Femur (tissue), 1 donor: ENCODE results near the gene TRAK2.
A peak's percentile ranks its signal among the peaks of the same experiment; 100 is the strongest.
"Not testable (repeated sequence)": the region's sequence is repeated elsewhere in the genome, so short reads cannot be mapped to it uniquely, and the experiment has no call there.

ENCODE experiments used
- DNase-seq: peaks from one replicate; pipeline ENCODE4 v3.0.0-alpha.2; 2017

Gene TRAK2

GRCh38 chr2:201413143-201413542 is 38.1 kb downstream of the TRAK2 start:
- no peak for DNase-seq

- DNase-seq, result no peak
Measured at GRCh38 chr2:201411421-201411820, 39.8 kb downstream of the TRAK2 start.

DNA sequence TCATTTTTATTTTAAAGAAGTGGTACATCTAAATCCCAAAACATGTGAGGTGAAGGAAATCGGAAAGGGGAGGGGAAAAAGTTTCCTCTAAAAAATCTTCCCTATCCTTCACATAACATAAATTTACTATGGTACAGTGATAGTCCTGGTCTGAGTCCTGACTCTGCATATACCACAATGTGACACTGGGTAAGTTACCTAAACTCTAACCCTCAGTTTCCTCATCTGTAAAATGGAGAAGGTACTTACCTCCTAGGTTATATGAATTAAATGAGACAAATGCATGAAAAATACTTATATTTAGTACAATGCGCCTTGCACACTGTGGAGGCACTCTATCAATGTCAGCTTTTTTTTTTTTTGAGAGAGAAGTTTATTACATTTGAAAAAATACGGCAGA is 42.3 kb downstream of the TRAK2 start:
- DNase-seq, result no peak

DNA sequence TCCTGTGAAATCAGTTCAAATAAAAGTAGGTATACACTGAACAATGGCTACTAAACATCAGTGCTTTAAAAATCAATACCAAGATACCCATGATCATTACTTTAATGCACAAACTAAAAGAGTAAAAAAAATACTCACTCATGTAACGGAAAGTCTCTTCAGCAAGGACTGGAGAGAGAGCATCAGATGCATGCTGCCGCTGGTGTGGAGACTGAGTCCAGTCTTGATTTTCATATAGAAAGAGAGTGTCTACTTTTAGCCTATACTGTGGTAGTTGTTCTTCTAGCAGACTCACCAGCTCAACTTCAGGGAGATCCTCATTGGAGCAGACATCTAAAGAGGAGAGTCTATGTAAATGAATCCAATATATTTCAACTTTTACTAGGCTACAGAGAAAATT is 44.0 kb downstream of the TRAK2 start:
- no peak for DNase-seq

DNA sequence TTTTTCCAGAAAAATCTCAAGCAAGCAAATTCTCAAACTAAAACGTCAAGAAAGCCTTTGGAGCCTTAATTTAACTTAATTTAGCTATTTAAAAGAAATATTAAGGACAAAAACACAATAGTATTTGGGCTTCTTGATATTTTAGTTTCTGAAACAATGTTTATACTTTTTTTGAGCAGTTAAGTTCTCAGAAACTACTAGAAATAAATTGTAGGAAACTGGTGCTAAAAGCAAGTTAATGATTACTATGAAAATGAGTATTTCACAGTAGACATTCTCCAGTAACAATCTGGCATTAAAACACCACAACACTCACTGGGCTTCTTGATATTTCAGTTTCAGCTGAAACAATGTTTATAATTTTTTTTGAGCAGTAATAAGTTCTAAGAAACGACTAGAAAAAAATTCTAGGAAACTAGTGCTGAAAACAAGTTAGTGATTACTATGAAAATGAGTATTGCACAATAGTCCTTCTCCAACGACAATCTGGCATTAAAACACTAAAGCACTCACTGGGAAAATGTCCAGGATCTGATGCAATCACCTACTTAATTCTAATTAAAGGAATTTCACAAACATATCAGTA is 45.1 kb downstream of the TRAK2 start:
- no peak for DNase-seq

DNA sequence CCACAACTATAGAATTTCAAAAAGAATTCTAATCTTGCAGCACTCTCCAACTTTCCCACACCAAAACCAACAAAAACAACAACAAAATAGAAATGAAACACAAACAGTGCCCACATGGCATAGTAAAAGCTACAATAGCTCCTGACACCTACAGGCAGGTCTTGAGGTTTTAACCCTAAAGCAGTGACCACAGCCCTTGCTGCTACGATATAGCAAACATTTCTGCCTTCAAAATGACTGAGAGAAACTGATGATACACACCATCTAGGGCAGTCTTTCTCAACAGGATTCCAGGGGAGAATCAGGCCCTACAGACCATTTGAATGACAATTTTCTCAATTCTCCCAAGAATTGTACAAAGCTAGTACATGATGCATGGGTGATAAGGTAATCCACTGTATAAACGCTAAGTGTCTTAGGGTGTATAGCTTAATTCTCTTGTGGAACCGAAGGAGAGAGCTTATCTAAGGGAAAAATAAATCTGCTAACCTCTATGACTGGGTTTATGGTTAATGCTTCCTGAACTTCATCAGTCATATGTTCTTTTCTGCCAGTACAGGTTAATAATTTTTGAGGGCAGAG is 46.5 kb downstream of the TRAK2 start:
- DNase-seq, result no peak

DNA sequence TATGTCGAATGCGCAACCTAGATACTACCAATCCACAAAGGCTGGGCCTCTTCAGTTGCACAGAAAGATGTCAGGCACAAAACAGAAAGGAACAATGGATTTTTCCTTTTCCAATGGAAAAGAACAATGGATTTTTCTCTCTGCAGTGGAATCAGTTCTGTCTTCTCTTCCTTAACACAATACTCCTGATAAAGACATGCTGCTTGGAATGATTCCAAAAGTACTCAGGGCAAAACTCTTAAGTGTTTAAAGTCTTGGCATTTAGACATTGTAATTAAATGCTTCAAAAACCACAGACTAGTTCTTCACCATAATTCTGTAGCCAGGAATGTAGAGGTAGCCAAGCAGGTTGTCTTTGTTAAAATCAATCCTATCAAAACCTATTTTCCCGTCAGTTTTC is 47.4 kb downstream of the TRAK2 start:
- no peak for DNase-seq

DNA sequence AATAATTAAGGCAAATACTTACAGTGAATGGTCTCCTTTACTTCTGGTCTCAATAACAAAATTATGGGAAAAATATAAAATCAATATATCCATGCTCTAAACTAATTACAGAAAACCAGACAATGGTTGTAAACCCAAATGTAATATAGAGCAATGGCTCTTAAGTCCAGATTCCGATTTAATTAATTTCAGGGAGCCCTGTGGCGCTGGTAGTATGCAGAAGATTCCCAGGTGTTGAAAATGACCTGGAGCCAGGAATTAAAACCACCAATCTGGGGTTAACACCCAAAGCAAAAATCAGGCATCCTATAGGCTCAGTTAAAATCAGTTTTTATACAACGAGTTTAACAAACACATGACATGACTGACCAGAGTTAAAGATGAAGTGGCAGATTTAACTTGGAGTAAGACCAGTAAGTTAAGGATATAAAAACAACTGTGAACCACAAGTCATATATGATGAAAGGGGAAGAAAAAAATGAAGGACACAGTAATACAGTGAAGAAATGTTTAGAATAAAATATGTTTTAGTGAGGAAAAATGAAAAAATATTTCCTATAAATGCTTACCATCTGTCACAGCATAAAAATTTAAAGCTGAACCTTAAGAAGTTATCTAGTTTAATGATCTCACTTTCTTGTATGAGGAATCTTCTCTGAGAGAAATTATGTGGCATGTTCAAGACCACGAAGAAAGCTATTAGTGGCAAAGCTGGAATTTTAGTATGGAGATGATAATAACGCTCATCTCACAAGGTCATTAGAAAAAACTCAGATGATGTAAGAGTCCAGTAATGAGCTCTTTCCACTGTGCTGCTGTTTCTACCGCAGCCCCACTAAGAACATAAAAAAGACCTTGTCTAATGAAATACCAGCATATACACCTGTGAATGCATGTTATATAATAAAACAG is 48.4 kb downstream of the TRAK2 start:
- DNase-seq, result no peak

DNA sequence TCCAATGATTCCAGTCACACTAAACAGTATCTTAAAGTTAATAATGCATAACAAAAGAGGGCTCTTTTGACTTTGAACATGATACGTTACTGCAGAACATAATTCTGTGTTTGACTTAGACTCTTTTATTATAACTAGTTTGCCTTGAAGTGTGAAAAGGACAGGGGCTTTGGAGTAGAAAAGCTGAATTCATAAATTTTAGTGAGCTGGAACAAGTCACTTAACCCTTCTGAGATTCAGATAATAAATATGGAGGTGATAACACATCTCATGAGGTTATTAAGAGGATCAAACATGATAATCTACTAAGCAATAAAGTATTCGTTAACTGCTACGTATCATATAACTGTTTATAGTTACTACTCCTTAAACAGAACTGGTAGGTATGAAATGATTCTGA is 49.4 kb downstream of the TRAK2 start:
- no peak for DNase-seq

- no peak for DNase-seq
Measured at GRCh38 chr2:201396595-201396994, 54.7 kb downstream of the TRAK2 start.

DNA sequence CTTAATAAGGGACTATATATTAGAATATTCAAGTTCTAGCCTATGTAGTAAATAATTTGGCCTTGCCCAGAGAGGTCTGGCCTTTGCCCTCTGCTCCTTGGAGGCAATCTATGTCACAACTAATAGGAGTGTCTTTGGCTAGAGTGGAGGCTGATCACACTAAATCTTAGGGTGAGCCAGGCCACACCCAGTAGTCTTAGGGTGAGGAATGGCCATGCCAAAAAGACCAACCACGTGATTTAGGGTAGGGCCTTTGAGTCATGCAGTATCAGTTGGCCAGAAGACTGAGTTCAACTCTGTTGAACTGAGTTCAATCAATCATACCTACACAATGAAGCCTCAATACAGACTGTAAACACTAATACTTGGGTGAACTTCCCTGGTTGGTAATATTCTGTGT is 68.1 kb downstream of the TRAK2 start:
- DNase-seq, result no peak

DNA sequence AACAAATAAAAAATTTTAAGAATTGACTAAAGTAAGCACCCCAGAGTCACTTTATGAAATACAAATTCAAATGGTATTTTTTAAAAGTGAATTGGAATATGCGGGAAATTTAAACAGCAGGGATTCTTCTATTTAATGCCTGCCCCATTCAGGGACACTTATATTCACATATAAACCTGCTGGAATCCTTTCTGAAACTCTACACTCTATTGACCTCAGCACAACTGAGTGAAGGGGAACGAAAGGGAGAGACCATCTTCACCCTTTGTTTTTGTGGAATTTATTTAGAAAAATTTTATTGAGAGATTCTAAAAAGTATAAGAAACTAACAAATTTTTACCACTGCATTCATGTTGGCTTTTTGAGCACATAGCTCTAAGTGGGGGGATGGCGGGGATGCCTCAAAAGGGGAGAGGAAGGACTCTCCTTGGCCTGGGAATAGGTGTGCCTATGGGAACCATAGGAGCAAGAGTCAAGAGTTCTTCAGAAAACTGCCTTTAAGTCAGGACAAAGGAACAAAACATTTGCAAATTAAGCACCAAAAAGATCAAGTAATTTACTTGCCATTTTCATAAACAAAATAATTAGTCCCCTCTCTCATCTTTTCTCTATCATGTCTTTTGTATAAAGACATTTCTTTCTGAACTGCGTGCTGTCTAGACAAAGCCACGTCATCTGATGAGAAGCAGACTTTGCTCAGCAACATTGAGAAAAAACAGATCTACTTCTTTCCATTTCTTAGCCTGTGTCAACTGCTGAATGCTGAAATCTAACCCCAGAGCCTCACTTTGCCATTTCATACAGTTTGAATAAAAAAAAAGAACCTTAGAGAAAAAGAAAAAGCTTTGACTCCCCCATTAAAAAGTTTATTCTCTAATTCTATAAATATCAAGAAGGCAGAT is 72.5 kb downstream of the TRAK2 start:
- DNase-seq, result no peak

- DNase-seq, result no peak
Measured at GRCh38 chr2:201377218-201377617, 74.0 kb downstream of the TRAK2 start.

DNA sequence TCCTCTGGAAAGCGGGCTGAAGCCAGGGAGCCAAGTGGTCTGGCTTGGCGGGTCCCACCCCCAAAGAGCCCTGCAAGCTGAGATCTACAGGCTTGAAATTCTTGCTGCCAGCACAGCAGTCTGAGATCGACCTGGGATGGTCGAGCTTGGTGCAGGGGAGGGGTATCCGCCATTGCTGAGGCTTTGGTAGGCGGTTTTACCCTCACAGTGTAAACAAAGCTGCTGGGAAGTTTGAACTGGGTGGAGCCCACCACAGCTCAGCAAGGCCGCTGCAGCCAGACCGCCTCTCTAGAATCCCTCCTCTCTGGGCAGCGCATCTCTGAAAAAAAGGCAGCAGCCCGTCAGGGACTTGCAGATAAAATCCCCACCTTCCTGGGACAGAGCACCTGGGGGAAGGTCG is 81.5 kb downstream of the TRAK2 start:
- no peak for DNase-seq

DNA sequence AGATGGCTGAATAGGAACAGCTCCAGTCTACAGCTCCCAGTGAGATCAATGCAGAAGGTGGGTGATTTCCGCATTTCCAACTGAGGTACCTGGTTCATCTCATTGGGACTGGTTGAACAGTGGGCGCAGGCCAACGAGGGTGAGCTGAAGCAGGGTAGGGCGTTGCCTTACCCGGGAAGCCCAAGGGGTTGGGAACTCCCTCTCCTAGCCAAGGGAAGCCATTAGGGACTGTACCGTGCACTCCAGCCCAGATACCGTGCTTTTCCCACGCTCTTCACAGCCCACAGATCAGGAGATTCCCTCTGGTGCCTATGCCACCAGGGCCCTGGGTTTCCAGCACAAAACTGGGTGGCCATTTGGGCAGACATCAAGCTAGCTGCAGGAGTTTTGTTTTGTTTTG is 81.9 kb downstream of the TRAK2 start:
- DNase-seq, result not testable (repeated sequence)

GRCh38 chr2:201366146-201366545 is 85.1 kb downstream of the TRAK2 start:
- DNase-seq, result no peak

- no peak for DNase-seq
Measured at GRCh38 chr2:201363857-201364560, 87.2 kb downstream of the TRAK2 start.

GRCh38 chr2:201362396-201362795 is 88.9 kb downstream of the TRAK2 start:
- no peak for DNase-seq

DNA sequence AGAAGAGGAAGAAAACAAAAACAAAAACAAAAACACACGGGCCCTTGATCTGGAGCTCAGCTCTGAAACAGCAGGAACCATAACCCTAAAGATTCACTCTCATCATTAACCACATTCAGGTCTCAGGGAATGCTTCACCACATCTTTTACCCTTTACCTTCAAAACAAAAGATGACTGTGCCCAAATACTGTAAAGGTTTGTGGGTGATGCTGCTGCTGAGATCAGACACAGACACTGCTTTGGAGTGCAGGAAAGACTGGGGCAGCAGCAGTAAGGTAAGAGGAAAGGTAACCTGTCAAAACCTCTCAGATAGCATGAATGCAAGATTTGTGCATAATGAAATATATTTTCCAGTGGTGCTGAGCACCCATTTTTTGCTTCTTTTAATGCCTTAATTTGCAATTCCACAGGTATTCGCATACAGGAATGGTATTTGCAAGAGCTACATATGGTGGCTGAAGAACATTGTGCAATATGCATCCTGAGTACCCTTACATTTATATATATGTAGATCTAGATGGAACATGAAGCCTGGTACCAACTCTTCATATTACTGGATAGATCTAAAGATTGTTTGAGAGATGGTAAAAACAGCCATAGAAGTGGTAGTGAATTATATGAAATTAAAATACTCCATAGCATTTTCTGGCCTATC is 90.1 kb downstream of the TRAK2 start:
- DNase-seq, result no peak

DNA sequence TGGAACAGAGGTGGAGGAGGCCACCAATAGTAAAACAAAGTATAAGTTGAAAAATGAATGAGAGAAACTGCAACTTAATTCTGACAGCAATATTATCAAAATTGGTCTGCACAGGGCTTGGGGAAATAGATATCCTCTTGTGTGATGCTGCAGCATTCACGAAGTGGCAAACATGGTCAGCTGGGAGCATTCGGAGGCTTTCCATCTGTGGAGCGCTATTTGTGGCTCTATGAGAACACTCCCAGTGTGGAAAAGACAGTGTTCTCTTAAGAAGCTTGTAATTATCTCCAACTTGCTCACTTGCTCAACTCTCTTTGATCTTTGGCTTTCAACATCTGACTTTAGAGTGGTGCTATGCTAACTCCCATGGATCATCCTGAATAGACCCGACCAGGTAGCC is 91.0 kb downstream of the TRAK2 start:
- no peak for DNase-seq

DNA sequence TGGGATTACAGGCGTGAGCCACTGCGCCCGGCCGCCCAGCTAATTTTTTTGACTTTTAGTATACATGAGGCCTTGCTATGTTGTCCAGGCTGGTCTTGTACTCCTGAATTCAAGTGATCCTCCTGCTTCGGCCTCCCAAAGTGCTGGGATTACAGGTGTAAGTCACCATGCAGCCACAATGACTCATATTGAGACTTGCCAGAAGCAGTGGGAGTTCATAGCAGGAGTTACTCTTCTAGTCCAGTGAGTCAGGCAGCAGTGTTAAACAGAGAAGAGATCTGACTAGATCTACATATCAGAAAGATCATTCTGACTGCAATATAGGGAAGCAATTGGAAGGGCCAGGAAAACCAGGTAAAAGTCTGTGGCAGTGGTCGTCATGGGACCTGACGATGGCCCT is 92.6 kb downstream of the TRAK2 start:
- DNase-seq, result no peak

DNA sequence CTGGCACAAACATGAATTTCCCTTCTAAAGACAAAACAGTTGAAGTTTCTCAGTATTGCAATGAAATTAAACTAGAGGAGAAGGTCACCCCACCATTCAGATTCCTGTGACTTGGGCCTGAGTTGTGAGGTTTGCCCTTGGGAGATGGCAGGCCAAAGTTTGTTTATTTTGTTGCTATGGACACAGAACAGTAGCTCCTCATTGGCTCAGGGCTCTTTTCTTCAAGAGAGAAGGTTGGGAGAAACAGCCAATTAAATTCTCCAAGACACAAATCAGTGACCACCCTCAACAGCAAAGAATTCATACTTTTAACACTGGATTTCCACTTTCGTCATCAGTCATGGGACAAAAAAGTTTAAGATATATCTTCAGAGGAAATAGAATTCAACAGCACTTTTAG is 94.0 kb downstream of the TRAK2 start, which contains the start of gene FLACC1:
Gene FLACC1, minus strand, starts transcription at position 125 of the 400 bp plus-strand sequence. CDS start 5,941 bp downstream, outside the sequence.
- peak; percentile 81 for DNase-seq
